Mesodermal cell (in vitro differentiated cells): ENCODE measurements around the gene FHL5.
"Not testable (repeated sequence)": the region's sequence is repeated elsewhere in the genome, so short reads cannot be mapped to it uniquely, and the experiment has no call there.

Source experiments
- H3K27ac ChIP-seq: 2 replicates; pipeline ENCODE4 v1.7.0; 2013; ENCODE audit warnings: mild to moderate bottlenecking, low read depth, low read length, moderate library complexity; ENCODE audit not compliant: severe bottlenecking
- H3K36me3 ChIP-seq: 2 replicates; pipeline ENCODE4 v1.7.1; 2013; ENCODE audit warnings: mild to moderate bottlenecking, low read length, moderate library complexity; ENCODE audit not compliant: control insufficient read depth, insufficient read depth
- H3K4me1 ChIP-seq: one replicate; pipeline ENCODE4 v1.7.1; 2013; ENCODE audit warnings: mild to moderate bottlenecking, low read length; ENCODE audit not compliant: insufficient read depth, control insufficient read depth, poor library complexity, severe bottlenecking
- H3K4me3 ChIP-seq: 2 replicates; pipeline ENCODE4 v1.7.0; 2013; ENCODE audit warnings: low read length, control low read depth, mild to moderate bottlenecking; ENCODE audit not compliant: insufficient read depth, poor library complexity, severe bottlenecking; ENCODE audit errors: extremely low read depth
- H3K9me3 ChIP-seq: 2 replicates; pipeline ENCODE4 v1.7.1; 2013; ENCODE audit warnings: mild to moderate bottlenecking, low read length, moderate library complexity; ENCODE audit not compliant: control insufficient read depth
- WGBS, 2 experiments: methylation state at CpG; one replicate each; pipeline ENCODE4 v1.1.5; 2013; ENCODE audit warnings: missing lambda C conversion rate in 2 of 2; ENCODE audit not compliant: insufficient coverage in 2 of 2; 5-methylcytosine and 5-hydroxymethylcytosine counted together

Gene FHL5

GRCh38 chr6:96547654-96548053 is 15.3 kb upstream of the FHL5 start:
- peaks cover 43% of the 10 kb centered on the region for H3K36me3 ChIP-seq
- no peak overlapping the region for H3K27ac ChIP-seq
- no peak overlapping the region for H3K4me3 ChIP-seq
- no peaks in the 10 kb centered on the region for H3K4me1 ChIP-seq
- no peaks in the 10 kb centered on the region for H3K9me3 ChIP-seq
- WGBS, 2 experiments: no CpG with 5 or more reads among the region's 4 CpGs

- WGBS, 2 experiments: no CpG with 5 or more reads among the region's 4 CpGs
- H3K9me3 ChIP-seq: no peaks in the 10 kb centered on the region
- peaks cover 43% of the 10 kb centered on the region for H3K36me3 ChIP-seq
- H3K27ac ChIP-seq: no peak overlapping the region
- H3K4me1 ChIP-seq: no peaks in the 10 kb centered on the region
- H3K4me3 ChIP-seq: no peak overlapping the region
Observed at GRCh38 chr6:96554558-96554957, 8.4 kb upstream of the FHL5 start.

DNA sequence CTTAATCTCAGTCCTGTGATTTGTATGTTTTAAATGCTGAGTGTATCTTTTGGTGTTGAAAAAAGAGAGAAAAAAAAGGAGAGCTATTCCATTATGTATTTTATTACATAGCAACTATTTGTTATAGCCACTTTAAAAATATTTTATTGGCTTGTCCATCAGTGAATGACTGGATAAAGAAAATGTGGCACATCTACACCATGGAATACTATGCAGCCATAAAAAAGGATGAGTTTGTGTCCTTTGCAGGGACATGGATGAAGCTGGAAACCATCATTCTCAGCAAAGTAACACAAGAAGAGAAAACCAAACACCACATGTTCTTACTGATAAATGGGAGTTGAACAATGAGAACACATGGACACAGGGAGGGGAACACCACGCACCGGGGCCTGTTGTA is 3.2 kb upstream of the FHL5 start:
- H3K36me3 ChIP-seq, H3K9me3 ChIP-seq, H3K4me3 ChIP-seq, H3K4me1 ChIP-seq, H3K27ac ChIP-seq: not testable (repeated sequence)
- WGBS, 2 experiments: 100% methylated on average over 2 of the region's 2 CpGs; no CpG with 5 or more reads in 1 of the 2 experiments

GRCh38 chr6:96563853-96564252 is 925 bp downstream of the FHL5 start:
- H3K4me3 ChIP-seq: no peak overlapping the region
- no peaks in the 10 kb centered on the region for H3K36me3 ChIP-seq
- H3K27ac ChIP-seq: no peak overlapping the region
- no peaks in the 10 kb centered on the region for H3K4me1 ChIP-seq
- no peaks in the 10 kb centered on the region for H3K9me3 ChIP-seq

DNA sequence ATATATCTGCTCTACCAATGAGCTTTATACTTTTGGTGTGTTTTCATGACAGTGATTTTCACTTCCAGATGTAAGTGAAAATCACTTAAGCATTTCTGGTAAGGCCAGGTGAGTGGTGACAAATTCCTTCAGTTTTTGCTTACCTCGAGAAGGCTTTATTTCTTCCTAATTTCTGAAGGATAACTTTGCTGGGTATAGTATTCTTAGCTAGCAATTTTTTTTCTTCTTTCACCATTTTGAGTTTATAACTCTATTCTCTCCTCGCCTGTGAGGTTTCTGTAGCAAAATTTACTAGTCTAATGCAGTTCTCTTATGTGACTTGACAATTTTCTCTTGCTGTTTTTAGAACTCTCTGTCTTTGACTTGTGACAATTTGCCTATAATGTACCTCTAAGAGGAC is 7.1 kb downstream of the FHL5 start:
- no peak overlapping the region for H3K4me3 ChIP-seq
- H3K36me3 ChIP-seq: no peaks in the 10 kb centered on the region
- H3K27ac ChIP-seq: no peak overlapping the region
- H3K4me1 ChIP-seq: no peaks in the 10 kb centered on the region
- no CpG with 5 or more reads among the region's 2 CpGs for WGBS, 2 experiments
- H3K9me3 ChIP-seq: peaks cover 4% of the 10 kb centered on the region

GRCh38 chr6:96571551-96571950 is 8.6 kb downstream of the FHL5 start:
- H3K36me3 ChIP-seq: no peaks in the 10 kb centered on the region
- H3K27ac ChIP-seq: no peak overlapping the region
- no peaks in the 10 kb centered on the region for H3K4me1 ChIP-seq
- H3K4me3 ChIP-seq: no peak overlapping the region
- peaks cover 4% of the 10 kb centered on the region for H3K9me3 ChIP-seq

GRCh38 chr6:96575359-96575758 is 12.4 kb downstream of the FHL5 start:
- Histone ChIP-seq H3K4me1 (no peaks in the 10 kb centered on the region), H3K27ac (no peak overlapping the region), H3K4me3 (no peak overlapping the region), H3K9me3 (peaks cover 4% of the 10 kb centered on the region), H3K36me3 (no peaks in the 10 kb centered on the region)
- 60% methylated on average over 1 of the region's 3 CpGs; no CpG with 5 or more reads in 1 of the 2 experiments for WGBS, 2 experiments

DNA sequence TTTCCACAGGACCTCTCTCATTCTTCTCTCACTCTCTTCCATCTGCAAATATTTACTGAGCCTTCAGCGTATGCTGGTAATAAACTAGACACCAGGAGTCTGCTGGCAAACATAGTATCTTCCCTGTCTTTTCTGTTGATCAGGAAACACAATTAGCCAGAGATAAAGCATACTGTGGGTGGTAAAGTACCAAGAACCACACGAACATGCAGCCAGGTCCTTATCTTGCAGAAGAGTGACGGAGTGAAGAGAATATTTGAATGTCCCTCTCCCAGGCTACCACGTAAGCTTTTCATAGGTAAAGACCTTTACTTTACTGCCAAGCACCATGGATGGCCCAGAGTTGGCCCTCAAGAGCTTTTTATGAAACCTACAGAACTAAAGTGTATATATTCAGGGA is 13.3 kb downstream of the FHL5 start:
- 83 to 87% methylated on average over 3 of the region's 4 CpGs for WGBS, 2 experiments

GRCh38 chr6:96582021-96582420 is 19.1 kb downstream of the FHL5 start:
- Histone ChIP-seq H3K4me1 (no peaks in the 10 kb centered on the region), H3K27ac (no peak overlapping the region), H3K9me3 (no peaks in the 10 kb centered on the region), H3K36me3 (no peaks in the 10 kb centered on the region), H3K4me3 (no peak overlapping the region)
- WGBS, 2 experiments: no CpG with 5 or more reads among the region's 2 CpGs

More for the DNA sequence above, 13.3 kb downstream of the FHL5 start:
- peaks cover 2% of the 10 kb centered on the region for H3K9me3 ChIP-seq
- H3K36me3 ChIP-seq: no peaks in the 10 kb centered on the region
- no peak overlapping the region for H3K4me3 ChIP-seq
- H3K27ac ChIP-seq: no peak overlapping the region
- no peaks in the 10 kb centered on the region for H3K4me1 ChIP-seq

DNA sequence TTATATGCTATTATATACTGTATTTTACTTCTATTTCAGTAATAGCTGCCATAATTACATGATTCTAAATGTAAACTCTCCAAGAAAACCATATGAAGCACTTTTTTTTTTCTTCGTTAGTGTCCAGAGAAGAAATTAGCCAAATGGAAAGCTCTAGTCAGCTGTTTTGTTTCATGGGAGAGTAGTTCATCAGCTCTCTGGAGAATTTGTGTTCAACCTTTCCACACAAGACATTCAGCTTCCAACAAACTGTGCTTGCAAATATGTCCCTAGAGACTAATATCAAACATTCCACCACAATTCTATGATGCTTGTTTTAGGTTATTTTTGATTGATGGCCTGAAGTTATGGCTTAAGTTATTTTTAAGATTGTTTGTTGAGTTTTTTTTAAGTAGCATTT is 19.5 kb downstream of the FHL5 start:
- no CpG with 5 or more reads among the region's 1 CpG for WGBS, 2 experiments
- H3K4me3 ChIP-seq: no peak overlapping the region
- no peak overlapping the region for H3K27ac ChIP-seq
- no peaks in the 10 kb centered on the region for H3K9me3 ChIP-seq
- H3K36me3 ChIP-seq: no peaks in the 10 kb centered on the region
- no peaks in the 10 kb centered on the region for H3K4me1 ChIP-seq

DNA sequence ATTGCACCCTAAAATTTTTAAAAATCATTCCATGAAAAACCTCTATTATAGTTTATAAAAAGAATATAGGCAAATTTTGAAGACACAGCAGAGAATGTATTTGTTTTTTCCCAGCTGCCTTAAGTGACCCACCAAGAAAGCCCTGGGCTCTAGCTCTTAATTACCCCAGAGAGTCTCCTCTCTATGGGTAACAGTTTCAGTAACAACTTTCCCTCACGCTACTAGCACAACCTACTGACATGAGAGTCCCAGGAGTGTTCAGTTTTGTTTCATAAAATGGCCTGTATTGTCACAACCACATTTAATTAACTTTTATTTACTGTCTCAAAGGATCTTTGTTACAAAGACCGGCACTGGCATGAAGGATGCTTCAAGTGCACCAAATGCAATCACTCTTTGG is 41.5 kb downstream of the FHL5 start:
- Histone ChIP-seq H3K36me3 (no peaks in the 10 kb centered on the region), H3K9me3 (no peaks in the 10 kb centered on the region), H3K27ac (no peak overlapping the region), H3K4me1 (no peaks in the 10 kb centered on the region), H3K4me3 (no peak overlapping the region)
- 70 to 87% methylated on average over 1 to 2 of the region's 2 CpGs for WGBS, 2 experiments

GRCh38 chr6:96608074-96608473 is 45.1 kb downstream of the FHL5 start:
- no peak overlapping the region for H3K27ac ChIP-seq
- no peaks in the 10 kb centered on the region for H3K36me3 ChIP-seq
- no peaks in the 10 kb centered on the region for H3K4me1 ChIP-seq
- H3K4me3 ChIP-seq: no peak overlapping the region
- H3K9me3 ChIP-seq: no peaks in the 10 kb centered on the region
